Coronary artery (tissue), 2 donors: ENCODE data around the gene RBBP8NL.

Experiments used
- DNase-seq: peaks from one replicate; pipeline ENCODE4 v3.0.0-alpha.2; 2017; ENCODE audit warnings: low spot score
- H3K27ac ChIP-seq, 2 donors: fragments of 200-600 bp; sonication (generic); one replicate each; pipeline ENCODE4 v1.5.1; 2016 to 2019
- H3K4me3 ChIP-seq: fragments of 200-600 bp; sonication (generic); 2 replicates; pipeline ENCODE4 v1.5.1; 2016; ENCODE audit warnings: mild to moderate bottlenecking, moderate library complexity
- TF ChIP-seq, protein P1 (sequence below): fragments of 200-600 bp; sonication (generic); IDR thresholded peaks from one replicate; pipeline ENCODE4 v1.5.1; 2019; ENCODE audit warnings: antibody characterized with exemption

RBBP8NL gene

DNA sequence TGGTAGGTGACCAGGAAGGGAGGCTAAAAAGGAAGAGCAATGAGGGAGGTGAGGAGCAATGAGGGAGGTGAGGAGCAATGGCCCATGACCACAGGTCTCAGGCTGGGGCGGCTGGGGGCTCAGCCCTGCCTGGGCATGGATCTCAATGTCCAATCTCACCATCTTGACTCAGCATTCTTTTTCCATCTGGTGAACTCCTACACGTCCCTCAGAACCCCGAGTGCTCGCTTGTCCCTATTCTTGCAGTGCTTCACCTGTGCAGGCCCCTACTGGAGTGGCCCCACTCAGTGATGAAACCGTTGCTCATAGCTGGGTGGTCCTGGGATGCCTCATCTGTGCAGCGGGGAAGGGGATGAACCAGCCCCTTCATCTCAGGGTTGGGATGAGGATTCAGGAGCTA, 16.9 kb upstream of the RBBP8NL start:
- no peak for DNase-seq
- TF ChIP-seq, protein P1, sequence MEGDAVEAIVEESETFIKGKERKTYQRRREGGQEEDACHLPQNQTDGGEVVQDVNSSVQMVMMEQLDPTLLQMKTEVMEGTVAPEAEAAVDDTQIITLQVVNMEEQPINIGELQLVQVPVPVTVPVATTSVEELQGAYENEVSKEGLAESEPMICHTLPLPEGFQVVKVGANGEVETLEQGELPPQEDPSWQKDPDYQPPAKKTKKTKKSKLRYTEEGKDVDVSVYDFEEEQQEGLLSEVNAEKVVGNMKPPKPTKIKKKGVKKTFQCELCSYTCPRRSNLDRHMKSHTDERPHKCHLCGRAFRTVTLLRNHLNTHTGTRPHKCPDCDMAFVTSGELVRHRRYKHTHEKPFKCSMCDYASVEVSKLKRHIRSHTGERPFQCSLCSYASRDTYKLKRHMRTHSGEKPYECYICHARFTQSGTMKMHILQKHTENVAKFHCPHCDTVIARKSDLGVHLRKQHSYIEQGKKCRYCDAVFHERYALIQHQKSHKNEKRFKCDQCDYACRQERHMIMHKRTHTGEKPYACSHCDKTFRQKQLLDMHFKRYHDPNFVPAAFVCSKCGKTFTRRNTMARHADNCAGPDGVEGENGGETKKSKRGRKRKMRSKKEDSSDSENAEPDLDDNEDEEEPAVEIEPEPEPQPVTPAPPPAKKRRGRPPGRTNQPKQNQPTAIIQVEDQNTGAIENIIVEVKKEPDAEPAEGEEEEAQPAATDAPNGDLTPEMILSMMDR: no peak
- no peak overlapping the region for H3K27ac ChIP-seq
- H3K4me3 ChIP-seq: no peak overlapping the region

DNA sequence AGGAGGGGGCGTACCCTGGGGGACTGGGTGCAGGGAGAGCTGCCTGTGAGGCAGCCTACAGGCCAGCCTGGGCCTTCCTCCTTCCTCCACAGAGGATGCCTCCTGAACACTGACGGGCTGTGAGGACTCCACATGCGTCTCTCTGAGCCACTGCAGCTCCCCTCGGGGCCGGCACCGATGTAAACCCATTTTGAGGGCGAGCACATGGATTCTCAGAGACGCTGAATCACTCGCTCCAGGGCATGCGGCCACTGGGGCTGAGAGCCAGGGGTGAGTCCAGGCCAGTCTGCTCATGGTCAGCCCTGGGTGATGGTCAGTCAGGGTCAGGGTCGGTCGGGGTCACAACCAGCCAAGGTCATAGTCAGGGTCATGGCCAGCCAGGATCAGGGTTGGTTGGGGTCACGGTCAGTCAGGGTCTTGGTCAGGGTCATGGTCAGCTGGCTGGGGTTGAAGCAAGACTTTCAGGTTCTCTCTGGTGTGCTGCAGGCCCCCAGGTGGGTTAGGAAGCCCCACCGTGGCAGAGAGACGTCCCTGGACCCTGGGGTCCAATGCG, 14.7 kb upstream of the RBBP8NL start:
- TF ChIP-seq, protein P1: no peak
- Histone ChIP-seq H3K4me3 (no peak overlapping the region), H3K27ac (no peak overlapping the region)
- no peak for DNase-seq

DNA sequence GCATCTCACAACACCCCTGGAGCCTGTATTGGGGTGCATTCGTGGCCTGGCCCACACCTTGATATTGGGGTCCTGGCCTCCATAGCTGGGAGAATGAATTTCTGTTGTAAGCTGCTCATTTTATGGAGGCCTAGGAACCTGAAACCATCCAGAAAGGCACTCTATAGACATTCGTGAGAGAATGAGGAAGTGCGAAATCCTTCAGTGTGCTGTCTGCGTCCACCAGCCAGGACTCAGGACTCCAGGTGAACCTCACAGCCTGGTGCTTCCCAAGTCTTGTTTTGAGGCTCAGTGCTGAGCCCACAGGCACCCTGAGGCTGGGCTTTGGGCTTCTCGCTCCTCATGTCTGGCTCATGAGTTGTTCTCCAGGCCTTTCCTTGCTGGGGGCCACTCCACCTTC, 11.9 kb upstream of the RBBP8NL start:
- no peak overlapping the region for H3K4me3 ChIP-seq
- H3K27ac ChIP-seq: no peak overlapping the region
- no peak for DNase-seq
- TF ChIP-seq, protein P1: no peak

DNA sequence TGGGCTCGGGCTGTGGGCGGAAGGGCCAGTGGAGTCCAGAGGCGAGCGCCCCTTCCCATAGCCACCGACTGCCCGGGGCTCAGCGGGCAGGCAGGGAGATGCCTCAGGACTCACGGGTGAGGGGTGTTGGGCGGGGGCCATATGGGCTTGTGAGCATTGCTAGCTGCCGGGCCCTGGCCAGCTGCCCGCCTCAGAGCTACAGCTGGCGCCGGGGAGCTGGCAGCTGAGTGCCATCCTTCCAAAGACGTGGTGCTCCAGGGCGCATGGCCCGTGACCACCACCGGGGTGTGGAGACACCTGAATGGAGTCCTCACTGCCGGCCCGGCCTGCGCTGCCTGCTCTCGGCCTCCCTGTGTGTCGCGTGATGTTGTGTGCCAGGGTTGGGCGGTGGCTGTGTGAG, 10.6 kb upstream of the RBBP8NL start:
- TF ChIP-seq, protein P1: no peak
- Histone ChIP-seq H3K27ac (no peak overlapping the region), H3K4me3 (no peak overlapping the region)
- no peak for DNase-seq

DNA sequence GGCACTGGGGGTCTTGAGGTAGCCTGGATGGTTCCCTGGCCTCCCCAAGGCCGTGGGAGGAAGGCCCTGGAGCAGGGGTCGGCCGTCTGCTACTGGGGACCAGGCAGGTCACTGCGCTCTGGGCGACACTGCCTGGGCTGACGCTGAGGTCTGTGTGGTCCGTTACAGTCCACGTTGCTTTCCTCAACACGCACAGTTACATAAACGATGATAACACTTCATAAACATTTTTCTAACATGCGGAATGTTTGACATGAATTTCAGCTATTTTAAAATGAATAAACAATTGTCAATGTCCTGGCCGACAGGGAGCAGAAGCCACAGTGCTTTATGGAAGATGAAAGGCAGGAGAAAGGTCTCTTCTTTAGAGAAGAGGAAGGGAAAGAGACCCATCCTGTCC, 10.2 kb upstream of the RBBP8NL start:
- DNase-seq: no peak
- H3K27ac ChIP-seq: no peak overlapping the region
- no peak overlapping the region for H3K4me3 ChIP-seq
- TF ChIP-seq, protein P1: no peak

DNA sequence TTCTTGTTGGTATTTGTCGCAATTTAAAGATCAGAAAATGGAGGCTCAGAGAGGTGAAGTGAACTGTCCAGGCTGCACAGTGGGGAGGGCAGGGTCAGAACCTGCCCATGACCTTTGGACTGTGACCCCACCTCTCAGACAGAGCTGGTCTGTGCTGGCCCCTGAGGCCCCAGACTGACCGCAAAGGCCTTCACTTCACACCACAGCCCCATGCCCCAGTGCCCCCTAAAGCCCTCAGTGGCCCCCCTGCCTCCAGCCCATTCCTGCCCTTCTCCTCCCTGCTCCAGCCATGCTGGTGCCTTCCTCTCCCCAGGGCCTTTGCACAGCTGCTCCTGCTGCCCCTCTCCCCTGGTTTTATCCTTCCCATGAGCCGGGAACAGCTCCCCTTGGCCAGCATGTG, 9.4 kb upstream of the RBBP8NL start:
- TF ChIP-seq, protein P1: no peak
- no peak overlapping the region for H3K4me3 ChIP-seq
- no peak for DNase-seq
- H3K27ac ChIP-seq: no peak overlapping the region

DNA sequence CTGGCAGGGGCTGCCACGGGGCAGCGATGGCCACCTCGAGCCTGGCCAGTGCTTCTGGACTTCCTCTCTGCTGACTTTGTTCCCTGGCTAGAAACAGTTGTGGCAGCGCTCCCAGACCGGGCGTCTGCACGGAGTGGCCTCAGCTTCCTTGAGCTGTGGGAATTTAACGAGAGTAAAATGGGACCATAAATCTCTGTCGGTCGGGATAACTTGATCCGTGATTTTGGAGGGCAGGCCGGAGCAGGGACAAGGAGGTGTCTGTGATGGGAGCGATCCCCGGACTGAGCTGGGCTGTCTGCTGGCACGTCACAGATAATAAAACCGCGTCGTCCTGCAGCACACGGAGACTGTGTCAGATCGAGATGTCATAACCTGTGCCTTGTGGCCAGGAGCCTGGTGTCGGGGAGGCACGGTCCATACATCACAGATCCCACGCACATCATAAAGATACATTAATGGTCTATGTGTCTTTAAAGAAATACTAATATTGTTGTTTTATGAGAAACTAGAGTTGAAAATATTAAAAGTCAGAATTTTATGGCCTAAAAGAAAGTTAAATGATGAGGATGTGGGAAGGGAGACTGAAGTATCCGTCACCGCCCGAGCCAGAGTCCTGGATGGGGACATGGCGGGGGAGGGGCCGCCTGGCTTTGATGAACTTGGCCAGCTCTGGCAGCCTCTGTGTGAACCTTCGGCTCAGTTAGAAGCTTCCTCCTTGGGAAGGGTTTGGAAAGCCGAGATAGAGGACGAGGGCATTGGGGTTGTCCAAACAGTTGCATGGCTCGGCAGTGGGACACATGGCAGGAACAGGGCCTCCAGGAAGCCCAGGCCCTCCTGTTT, 6.5 kb upstream of the RBBP8NL start:
- Histone ChIP-seq H3K27ac (peak overlapping the region in 1 of 2 donors; percentile 2), H3K4me3 (peak overlapping the region; percentile 51)
- no peak for DNase-seq
- TF ChIP-seq, protein P1: no peak
